ENCODE measurements around the gene MDK.

The MDK gene

GRCh38 chr11:46376258-46377050 is 5.0 kb upstream of the MDK start:
- TF ChIP-seq CTCF (conservative IDR thresholded peaks at IDR 0.05; ENCODE audit: low read length) = no peak
- no peak for TF ChIP-seq EZH2phosphoT487 (IDR thresholded peaks at IDR 0.05; ENCODE audit: borderline replicate concordance)
- Histone ChIP-seq H3K9me2 (replicated peaks; ENCODE audit: low read depth, low read length) (no peaks in the 10 kb centered on the region), H4K20me1 (ENCODE audit: insufficient read depth, low read length, poor library complexity, severe bottlenecking) (peaks cover 3% of the 10 kb centered on the region), H3K36me3 (ENCODE audit: insufficient read depth, low read length) (peaks cover 74% of the 10 kb centered on the region; the same call in 1 of the 2 replicates), H3K4me1 (ENCODE audit: insufficient read depth, low read length, poor library complexity, severe bottlenecking) (no peaks in the 10 kb centered on the region), H3K4me3 (ENCODE audit: low read length, poor library complexity, severe bottlenecking) (no peak overlapping the region), H3K9ac (ENCODE audit: low read depth, low read length, poor library complexity, severe bottlenecking) (no peak overlapping the region), H3K9me3 (ENCODE audit: insufficient read depth, low read depth, low read length) (no peaks in the 10 kb centered on the region), H3K4me2 (ENCODE audit: low read depth, low read length, poor library complexity, severe bottlenecking) (no peak overlapping the region), H3K27me3 (ENCODE audit: insufficient read depth, low read length, poor library complexity, severe bottlenecking) (no peaks in the 10 kb centered on the region), H3F3A (ENCODE audit: low read depth) (no peaks in the 10 kb centered on the region), H3K79me2 (ENCODE audit: insufficient read depth, low read length) (no peaks in the 10 kb centered on the region), H2AFZ (ENCODE audit: low read length) (no peak overlapping the region)

- Histone ChIP-seq H3K79me2 (ENCODE audit: insufficient read depth, low read length) (no peaks in the 10 kb centered on the region), H3K4me1 (ENCODE audit: insufficient read depth, low read length, poor library complexity, severe bottlenecking) (no peaks in the 10 kb centered on the region), H3K36me3 (ENCODE audit: insufficient read depth, low read length) (peaks cover 66% of the 10 kb centered on the region; the same call in 1 of the 2 replicates), H3K27me3 (ENCODE audit: insufficient read depth, low read length, poor library complexity, severe bottlenecking) (no peaks in the 10 kb centered on the region), H3K9me3 (ENCODE audit: insufficient read depth, low read depth, low read length) (no peaks in the 10 kb centered on the region), H3K4me3 (ENCODE audit: low read length, poor library complexity, severe bottlenecking) (no peak overlapping the region), H4K20me1 (ENCODE audit: insufficient read depth, low read length, poor library complexity, severe bottlenecking) (peaks cover 3% of the 10 kb centered on the region), H3K9me2 (replicated peaks; ENCODE audit: low read depth, low read length) (no peaks in the 10 kb centered on the region), H3K9ac (ENCODE audit: low read depth, low read length, poor library complexity, severe bottlenecking) (no peak overlapping the region), H3F3A (ENCODE audit: low read depth) (no peaks in the 10 kb centered on the region), H3K4me2 (ENCODE audit: low read depth, low read length, poor library complexity, severe bottlenecking) (no peak overlapping the region), H2AFZ (ENCODE audit: low read length) (no peak overlapping the region)
- TF ChIP-seq EZH2phosphoT487 (IDR thresholded peaks at IDR 0.05; ENCODE audit: borderline replicate concordance) = no peak
- TF ChIP-seq CTCF (conservative IDR thresholded peaks at IDR 0.05; ENCODE audit: low read length) = no peak
Observed at GRCh38 chr11:46377290-46377689, 4.2 kb upstream of the MDK start.

GRCh38 chr11:46377831-46378230 is 3.6 kb upstream of the MDK start:
- Histone ChIP-seq H3K9me2 (replicated peaks; ENCODE audit: low read depth, low read length) (no peaks in the 10 kb centered on the region), H3K4me1 (ENCODE audit: insufficient read depth, low read length, poor library complexity, severe bottlenecking) (no peaks in the 10 kb centered on the region), H2AFZ (ENCODE audit: low read length) (no peak overlapping the region), H3K79me2 (ENCODE audit: insufficient read depth, low read length) (no peaks in the 10 kb centered on the region), H3F3A (ENCODE audit: low read depth) (no peaks in the 10 kb centered on the region), H3K4me3 (ENCODE audit: low read length, poor library complexity, severe bottlenecking) (no peak overlapping the region), H4K20me1 (ENCODE audit: insufficient read depth, low read length, poor library complexity, severe bottlenecking) (peaks cover 3% of the 10 kb centered on the region), H3K9me3 (ENCODE audit: insufficient read depth, low read depth, low read length) (no peaks in the 10 kb centered on the region), H3K36me3 (ENCODE audit: insufficient read depth, low read length) (peaks cover 61% of the 10 kb centered on the region; the same call in 1 of the 2 replicates), H3K4me2 (ENCODE audit: low read depth, low read length, poor library complexity, severe bottlenecking) (no peak overlapping the region), H3K27me3 (ENCODE audit: insufficient read depth, low read length, poor library complexity, severe bottlenecking) (no peaks in the 10 kb centered on the region), H3K9ac (ENCODE audit: low read depth, low read length, poor library complexity, severe bottlenecking) (no peak overlapping the region)
- TF ChIP-seq EZH2phosphoT487 (IDR thresholded peaks at IDR 0.05; ENCODE audit: borderline replicate concordance) (no peak), CTCF (conservative IDR thresholded peaks at IDR 0.05; ENCODE audit: low read length) (no peak)
